HT1080 (cell line): ENCODE measurements around the gene ZNF398. TPM values are rescaled to one million over a fixed set of nuclear protein-coding genes. Genes with fewer than 3 reads are reported as not detected.

Experiments used
- DNase-seq: peaks from one replicate; pipeline ENCODE4 v3.0.0-alpha.2; 2015; ENCODE audit warnings: low read depth
- total RNA-seq: library from RNA; depleted of rRNA; stranded (reverse); fragments of >200 nt; shearing (Covaris generic); gene quantifications from 2 replicates; pipeline ENCODE4 v1.2.3, GENCODE V29; 2014

The ZNF398 gene
- total RNA-seq, 1 experiment from 2014 or later: 7.5 TPM

- peak; percentile 22 for DNase-seq
These were observed 750 bp downstream of the ZNF398 start for GRCh38 chr7:149147752-149148653.

GRCh38 chr7:149150981-149151380, 3.7 kb downstream of the ZNF398 start:
- DNase-seq: no peak

- no peak for DNase-seq
These were observed 6.1 kb downstream of the ZNF398 start for GRCh38 chr7:149153346-149153745.

- no peak for DNase-seq
These were observed 6.8 kb downstream of the ZNF398 start for GRCh38 chr7:149154056-149154455.

- no peak for DNase-seq
These were observed 9.6 kb downstream of the ZNF398 start for GRCh38 chr7:149156898-149157297.

GRCh38 chr7:149161241-149161848, 14.1 kb downstream of the ZNF398 start:
- DNase-seq: peak; percentile 69

- DNase-seq: no peak
These were observed 18.9 kb downstream of the ZNF398 start for GRCh38 chr7:149166142-149166541.

GRCh38 chr7:149166630-149167352, 19.5 kb downstream of the ZNF398 start:
- DNase-seq: no peak

- DNase-seq: peak; percentile 58
These were observed 24.8 kb downstream of the ZNF398 start for GRCh38 chr7:149171892-149172533.

GRCh38 chr7:149172534-149172920, 25.3 kb downstream of the ZNF398 start:
- DNase-seq: no peak

- no peak for DNase-seq
These were observed 27.9 kb downstream of the ZNF398 start for GRCh38 chr7:149175150-149175549.

- no peak for DNase-seq
These were observed 32.0 kb downstream of the ZNF398 start for GRCh38 chr7:149179241-149179640.

- no peak for DNase-seq
These were observed 33.6 kb downstream of the ZNF398 start for GRCh38 chr7:149180722-149181449.

GRCh38 chr7:149181450-149181790, 34.2 kb downstream of the ZNF398 start:
- no peak for DNase-seq

- no peak for DNase-seq
These were observed 37.0 kb downstream of the ZNF398 start for GRCh38 chr7:149184274-149184673.

- no peak for DNase-seq
These were observed 41.0 kb downstream of the ZNF398 start for GRCh38 chr7:149188213-149188612.

GRCh38 chr7:149188637-149189259, 41.5 kb downstream of the ZNF398 start:
- no peak for DNase-seq

- DNase-seq: no peak
These were observed 44.6 kb downstream of the ZNF398 start for GRCh38 chr7:149191851-149192250.

GRCh38 chr7:149194799-149195179, 47.5 kb downstream of the ZNF398 start:
- no peak for DNase-seq
